AG09309 (cell line): ENCODE measurements around the gene HNRNPF.
A peak's percentile ranks its signal among the peaks of the same experiment; 100 is the strongest.

Source experiments
- DNase-seq: peaks from one replicate; pipeline ENCODE4 v3.0.0-alpha.2; 2010; ENCODE audit warnings: low read depth
- H3K4me3 ChIP-seq: 2 replicates; pipeline ENCODE4 v1.5.1; 2011; ENCODE audit warnings: mild to moderate bottlenecking, low read depth, low read length, moderate library complexity; ENCODE audit not compliant: control insufficient read depth
- TF ChIP-seq, protein P1 (sequence below): IDR thresholded peaks from 2 replicates; pipeline ENCODE4 v1.5.1; 2011; ENCODE audit warnings: mild to moderate bottlenecking, low read depth, low read length, inconsistent platforms; ENCODE audit not compliant: insufficient read depth, control insufficient read depth; ENCODE audit errors: missing control alignments

The HNRNPF gene

DNA sequence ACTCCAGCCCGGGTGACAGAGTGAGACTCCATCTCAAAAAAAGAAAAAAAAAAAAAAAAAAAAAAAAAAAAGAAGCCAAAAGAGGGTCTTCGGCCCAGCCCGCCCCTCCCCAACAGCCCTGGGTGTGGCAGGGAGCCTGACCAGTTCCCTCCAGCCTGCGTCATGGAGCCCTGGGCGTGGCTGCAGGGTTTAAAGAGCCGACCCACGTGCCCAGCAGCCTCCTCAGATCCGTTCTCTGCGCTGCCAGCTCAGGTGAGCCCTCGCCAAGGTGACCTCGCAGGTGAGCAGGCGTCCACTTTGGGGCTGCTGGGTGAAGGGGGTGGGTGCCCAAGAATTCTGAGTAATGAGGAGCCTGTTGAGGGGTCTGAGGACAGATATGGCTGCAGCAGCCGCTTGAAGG lies 37.6 kb downstream of the HNRNPF start, which contains the start of gene FXYD4:
Gene FXYD4, plus strand, starts transcription at position 219 of the 400 bp plus-strand sequence. CDS start 2,111 bp downstream, outside the sequence.
- TF ChIP-seq, protein P1, sequence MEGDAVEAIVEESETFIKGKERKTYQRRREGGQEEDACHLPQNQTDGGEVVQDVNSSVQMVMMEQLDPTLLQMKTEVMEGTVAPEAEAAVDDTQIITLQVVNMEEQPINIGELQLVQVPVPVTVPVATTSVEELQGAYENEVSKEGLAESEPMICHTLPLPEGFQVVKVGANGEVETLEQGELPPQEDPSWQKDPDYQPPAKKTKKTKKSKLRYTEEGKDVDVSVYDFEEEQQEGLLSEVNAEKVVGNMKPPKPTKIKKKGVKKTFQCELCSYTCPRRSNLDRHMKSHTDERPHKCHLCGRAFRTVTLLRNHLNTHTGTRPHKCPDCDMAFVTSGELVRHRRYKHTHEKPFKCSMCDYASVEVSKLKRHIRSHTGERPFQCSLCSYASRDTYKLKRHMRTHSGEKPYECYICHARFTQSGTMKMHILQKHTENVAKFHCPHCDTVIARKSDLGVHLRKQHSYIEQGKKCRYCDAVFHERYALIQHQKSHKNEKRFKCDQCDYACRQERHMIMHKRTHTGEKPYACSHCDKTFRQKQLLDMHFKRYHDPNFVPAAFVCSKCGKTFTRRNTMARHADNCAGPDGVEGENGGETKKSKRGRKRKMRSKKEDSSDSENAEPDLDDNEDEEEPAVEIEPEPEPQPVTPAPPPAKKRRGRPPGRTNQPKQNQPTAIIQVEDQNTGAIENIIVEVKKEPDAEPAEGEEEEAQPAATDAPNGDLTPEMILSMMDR, result no peak
- H3K4me3 ChIP-seq, result no peak within 1 kb of the TSS
- DNase-seq, result no peak

DNA sequence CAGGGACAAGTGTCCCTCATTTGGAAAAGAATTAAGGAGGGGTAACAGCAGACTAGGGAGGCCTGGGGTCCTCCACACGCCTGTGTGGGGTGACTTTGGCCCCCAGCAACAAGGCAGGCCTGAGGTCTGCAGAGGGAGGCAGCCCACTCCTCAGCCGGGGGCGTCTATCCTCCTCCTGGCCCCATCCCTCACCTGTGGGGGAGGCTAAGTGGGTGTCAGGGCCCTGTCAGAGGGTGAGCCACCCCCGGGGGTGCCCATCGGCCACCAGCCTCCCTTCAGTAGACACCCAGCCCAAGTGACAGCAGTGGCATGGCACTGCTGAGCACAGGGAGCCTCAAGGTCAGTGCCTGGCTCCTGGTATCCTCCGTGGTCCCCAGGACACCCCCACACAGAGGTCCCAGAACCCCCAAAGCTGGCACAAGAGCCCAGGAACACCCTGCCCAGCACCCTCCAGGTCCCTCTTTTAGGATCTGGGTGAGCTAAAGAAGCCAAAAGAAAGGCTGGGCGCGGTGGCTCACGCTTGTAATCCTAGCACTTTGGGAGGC lies 38.2 kb downstream of the HNRNPF start:
- H3K4me3 ChIP-seq, result no peak overlapping the region
- TF ChIP-seq, protein P1, result no peak
- DNase-seq, result no peak

DNA sequence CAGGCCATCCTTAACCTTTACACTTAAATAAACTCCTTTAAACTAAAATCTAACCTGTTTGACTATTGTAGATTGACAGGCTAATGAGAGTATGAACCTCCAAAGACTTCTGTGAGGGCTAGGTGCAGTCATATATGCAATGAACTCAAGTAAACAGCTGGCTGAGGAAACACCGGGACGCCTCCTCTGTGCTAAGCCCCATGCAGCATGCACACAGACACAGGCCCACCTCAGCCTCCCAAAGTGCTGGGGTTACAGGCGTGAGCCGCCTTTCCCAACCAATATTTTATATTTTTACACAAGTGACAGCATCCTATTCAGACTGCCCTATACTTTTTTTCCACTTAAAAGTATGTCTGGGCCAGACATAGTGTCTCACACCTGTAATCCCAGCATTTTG lies 39.1 kb downstream of the HNRNPF start:
- TF ChIP-seq, protein P1, result no peak
- H3K4me3 ChIP-seq, result no peak overlapping the region
- no peak for DNase-seq

DNA sequence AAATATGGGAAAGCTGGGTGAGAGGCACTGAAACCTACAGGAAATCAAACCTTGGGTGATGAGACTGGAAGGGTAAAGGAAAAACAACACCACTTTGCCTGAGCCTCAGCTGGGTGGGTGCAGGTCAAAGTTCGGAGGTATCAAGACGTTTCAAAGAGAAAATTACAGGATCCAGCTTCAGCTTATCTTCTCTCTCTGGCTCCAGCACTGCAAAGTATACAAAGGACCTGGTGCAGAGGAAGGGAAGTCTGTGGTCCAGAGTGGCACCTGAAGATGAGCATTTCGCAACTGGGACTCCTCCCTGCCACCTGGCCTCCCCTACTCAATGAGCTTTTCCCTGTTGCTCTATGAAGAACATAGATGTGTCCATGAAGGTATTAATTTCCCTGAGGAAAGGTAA lies 44.0 kb downstream of the HNRNPF start:
- no peak for DNase-seq
- TF ChIP-seq, protein P1, result no peak
- no peak overlapping the region for H3K4me3 ChIP-seq

DNA sequence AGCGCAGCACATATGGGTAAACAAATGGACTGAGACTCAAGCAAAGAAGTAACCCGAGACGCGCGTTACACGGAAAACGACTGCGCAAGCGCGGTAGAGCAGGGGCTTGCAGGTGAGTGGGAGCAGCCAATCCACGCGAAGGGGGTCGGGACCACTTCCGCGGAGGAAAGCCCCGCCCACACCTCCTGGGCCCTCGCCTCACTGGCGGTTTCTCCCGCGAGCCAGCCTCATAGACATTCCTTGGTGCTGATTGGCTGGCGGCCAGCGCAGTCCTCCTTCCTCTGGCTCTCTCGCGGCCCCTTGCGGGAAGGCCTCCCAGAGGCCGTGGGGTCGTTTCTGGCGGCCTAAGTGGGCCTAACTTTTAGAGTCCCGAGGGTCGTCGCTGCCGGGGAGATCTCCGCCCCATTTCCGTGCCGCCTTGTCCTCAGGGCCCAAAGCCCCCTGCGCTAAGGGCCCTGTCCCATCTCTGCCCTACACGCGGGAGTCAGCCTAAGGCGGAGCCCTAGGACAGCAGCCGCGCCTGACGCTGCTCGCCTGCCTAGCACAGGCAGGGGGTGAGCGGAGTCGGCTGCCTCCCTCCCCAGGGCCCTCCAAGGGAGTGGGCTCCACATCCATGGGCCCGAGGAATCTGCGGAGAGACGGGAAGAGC lies 46.7 kb downstream of the HNRNPF start:
- H3K4me3 ChIP-seq, result peak overlapping the region; percentile 39
- DNase-seq, result no peak
- TF ChIP-seq, protein P1, result peak; percentile 23

DNA sequence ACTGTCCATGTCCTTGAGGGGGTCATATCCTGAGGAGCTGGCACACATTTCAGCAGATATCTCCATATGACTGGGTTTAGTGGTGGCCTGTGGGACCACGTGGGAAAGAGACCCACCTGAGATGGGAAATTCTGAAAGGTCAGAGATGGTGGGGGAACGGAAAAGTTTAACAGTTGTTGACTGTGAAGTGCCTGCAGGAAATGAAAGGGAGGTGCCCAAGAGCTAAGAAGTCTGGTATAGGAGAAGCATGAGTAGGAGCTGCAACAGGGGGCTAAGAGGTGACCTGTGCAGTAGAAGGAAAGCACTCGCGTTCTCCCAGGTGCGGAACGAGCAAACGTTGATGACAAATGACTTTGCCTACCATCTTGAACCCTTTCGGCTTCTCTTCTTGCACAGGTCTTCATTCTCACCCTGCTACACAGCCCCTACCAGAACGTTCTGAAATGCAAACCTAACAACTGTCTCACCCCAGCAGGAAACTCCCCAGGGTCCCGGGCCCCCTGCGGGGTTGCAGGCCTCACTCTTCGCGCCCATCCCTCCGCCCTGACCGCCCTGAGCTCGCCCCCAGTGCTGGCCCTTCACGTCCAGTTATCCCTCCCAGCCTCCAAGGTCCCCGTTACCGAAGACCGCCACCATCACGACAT lies 47.3 kb downstream of the HNRNPF start:
- DNase-seq, result no peak
- H3K4me3 ChIP-seq, result peak overlapping the region; percentile 39
- TF ChIP-seq, protein P1, result no peak
